ENCODE data around the gene TSPAN14. TPM values are rescaled to one million over a fixed set of nuclear protein-coding genes. Genes with fewer than 3 reads are reported as not detected.
A peak's percentile ranks its signal among the peaks of the same experiment; 100 is the strongest.

The TSPAN14 gene
- total RNA-seq, 2 experiments from 2014 or later, result 167 to 168 TPM

DNA sequence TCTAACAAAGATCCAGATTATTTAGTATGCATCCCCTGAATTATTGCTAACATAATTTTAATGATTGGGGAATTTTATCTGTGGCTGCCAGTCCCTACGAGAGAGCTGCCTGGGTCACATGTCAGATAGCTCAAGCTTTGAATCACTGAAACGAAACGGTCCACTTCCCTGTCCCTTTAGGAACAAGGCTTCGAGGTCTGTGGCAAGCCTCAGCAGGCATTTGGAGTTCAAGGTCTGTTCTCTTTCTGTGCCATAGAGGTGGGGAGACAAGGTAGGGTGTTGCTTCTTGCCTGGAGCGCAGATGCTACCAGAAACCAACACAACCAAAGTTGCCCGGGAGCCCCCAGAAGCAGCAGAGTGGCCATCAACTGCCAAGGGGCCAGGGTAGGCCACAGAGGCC, 69.7 kb downstream of the TSPAN14 start:
- Histone ChIP-seq H3K4me1 (ENCODE audit: insufficient read depth, low read length) (peaks cover 53% of the 10 kb centered on the region), H3K27me3 (ENCODE audit: control insufficient read depth in 1 of 2, insufficient read depth in 2 of 2, low read length in 2 of 2) (no peaks in the 10 kb centered on the region), H3K9me3 (ENCODE audit: control insufficient read depth in 1 of 2, insufficient read depth in 1 of 2, low read length in 2 of 2) (no peaks in the 10 kb centered on the region), H3K27ac (ENCODE audit: low read depth in 1 of 2, low read length in 2 of 2) (no peak overlapping the region), H3K36me3 (ENCODE audit: insufficient read depth, low read length) (peaks cover 30% of the 10 kb centered on the region), H3K4me3 (ENCODE audit: low read length) (no peak overlapping the region)
- TF ChIP-seq, protein P1, sequence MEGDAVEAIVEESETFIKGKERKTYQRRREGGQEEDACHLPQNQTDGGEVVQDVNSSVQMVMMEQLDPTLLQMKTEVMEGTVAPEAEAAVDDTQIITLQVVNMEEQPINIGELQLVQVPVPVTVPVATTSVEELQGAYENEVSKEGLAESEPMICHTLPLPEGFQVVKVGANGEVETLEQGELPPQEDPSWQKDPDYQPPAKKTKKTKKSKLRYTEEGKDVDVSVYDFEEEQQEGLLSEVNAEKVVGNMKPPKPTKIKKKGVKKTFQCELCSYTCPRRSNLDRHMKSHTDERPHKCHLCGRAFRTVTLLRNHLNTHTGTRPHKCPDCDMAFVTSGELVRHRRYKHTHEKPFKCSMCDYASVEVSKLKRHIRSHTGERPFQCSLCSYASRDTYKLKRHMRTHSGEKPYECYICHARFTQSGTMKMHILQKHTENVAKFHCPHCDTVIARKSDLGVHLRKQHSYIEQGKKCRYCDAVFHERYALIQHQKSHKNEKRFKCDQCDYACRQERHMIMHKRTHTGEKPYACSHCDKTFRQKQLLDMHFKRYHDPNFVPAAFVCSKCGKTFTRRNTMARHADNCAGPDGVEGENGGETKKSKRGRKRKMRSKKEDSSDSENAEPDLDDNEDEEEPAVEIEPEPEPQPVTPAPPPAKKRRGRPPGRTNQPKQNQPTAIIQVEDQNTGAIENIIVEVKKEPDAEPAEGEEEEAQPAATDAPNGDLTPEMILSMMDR (IDR thresholded peaks at IDR 0.05), result no peak
- DNase-seq, result peak in 2 of 14 experiments; percentile 39 to 42
- POLR2A ChIA-PET, result interaction anchor here (0.7 to 1.6 kb wide), 3 partner anchors 22 to 140 kb away, joined by 3 to 4 read pairs (median 3); no protein-coding TSS in a partner anchor
- Mint-ChIP-seq H3K4me3 (no peak overlapping the region), H3K27ac (peak overlapping the region; percentile 81), H3K4me1 (ENCODE audit: low read depth) (peaks cover 64% of the 10 kb centered on the region), H3K9me3 (no peaks in the 10 kb centered on the region), H3K36me3 (ENCODE audit: low read depth) (peaks cover 22% of the 10 kb centered on the region), H3K27me3 (no peaks in the 10 kb centered on the region)
- CTCF ChIA-PET, result interaction anchor here (1.3 kb wide), 1 partner anchor 18 kb away, joined by 3 read pairs; no protein-coding TSS in a partner anchor
- intact Hi-C loops (cut with DNase I, micrococcal nuclease), result no loop called here
- no peak for ATAC-seq (ENCODE audit: poor library complexity)

DNA sequence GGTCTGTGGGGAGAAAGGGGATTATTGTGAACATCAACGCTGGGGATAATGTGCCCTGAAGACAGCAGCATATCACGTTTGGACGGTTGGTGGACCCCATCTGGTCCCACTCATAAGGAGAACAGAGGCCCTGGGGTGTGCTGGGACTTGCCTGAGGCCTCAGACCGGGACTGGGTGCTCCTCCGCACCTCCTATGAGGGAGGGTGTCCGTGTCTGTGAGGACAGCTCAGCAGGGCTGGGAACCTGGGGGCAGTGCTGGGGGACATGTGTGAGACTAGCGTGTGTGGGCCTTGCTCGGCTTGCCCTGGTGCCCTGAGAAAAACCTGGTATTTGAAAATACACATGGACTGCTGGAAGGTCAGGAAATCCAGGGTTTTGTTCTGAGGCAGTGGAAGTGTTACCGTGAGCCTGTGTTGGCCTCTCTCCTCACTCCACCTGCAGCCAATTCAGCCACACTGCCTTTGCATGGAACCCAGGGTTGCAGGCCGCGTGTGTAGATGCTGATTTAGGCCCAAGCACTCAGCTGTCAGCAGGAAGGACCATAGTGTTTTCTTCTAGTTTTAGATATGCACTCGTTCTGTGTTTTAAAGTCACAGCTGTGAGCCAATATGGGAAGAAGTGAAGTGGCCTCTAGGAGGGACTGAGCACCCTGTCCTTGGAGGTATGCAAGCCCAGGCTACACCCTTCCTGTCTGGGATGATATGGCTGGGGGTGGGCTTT, 70.2 kb downstream of the TSPAN14 start:
- POLR2A ChIA-PET, result interaction anchor here (0.6 to 2.2 kb wide), 7 partner anchors 10 to 116 kb away, joined by 3 to 6 read pairs (median 3); partner anchors contain the start of gene PRXL2A
- CTCF ChIA-PET, result interaction anchor here (1.3 to 2.0 kb wide), 1 partner anchor 19 kb away, joined by 3 to 10 read pairs; no protein-coding TSS in a partner anchor
- Mint-ChIP-seq H3K36me3 (ENCODE audit: low read depth) (peaks cover 16% of the 10 kb centered on the region), H3K4me1 (ENCODE audit: low read depth) (peaks cover 67% of the 10 kb centered on the region), H3K27me3 (no peaks in the 10 kb centered on the region), H3K9me3 (no peaks in the 10 kb centered on the region), H3K27ac (peak overlapping the region; percentile 81), H3K4me3 (no peak overlapping the region)
- no peak for ATAC-seq (ENCODE audit: poor library complexity)
- TF ChIP-seq, protein P1 (IDR thresholded peaks at IDR 0.05), result no peak
- H3K27ac ChIP-seq (ENCODE audit: low read depth in 1 of 2, low read length in 2 of 2), result no peak overlapping the region
- no peak for DNase-seq
- H3K9me3 ChIP-seq (ENCODE audit: control insufficient read depth in 1 of 2, insufficient read depth in 1 of 2, low read length in 2 of 2), result no peaks in the 10 kb centered on the region
- no peaks in the 10 kb centered on the region for H3K27me3 ChIP-seq (ENCODE audit: control insufficient read depth in 1 of 2, insufficient read depth in 2 of 2, low read length in 2 of 2)
- peaks cover 30% of the 10 kb centered on the region for H3K36me3 ChIP-seq (ENCODE audit: insufficient read depth, low read length)
- H3K4me3 ChIP-seq (ENCODE audit: low read length), result no peak overlapping the region
- peaks cover 57% of the 10 kb centered on the region for H3K4me1 ChIP-seq (ENCODE audit: insufficient read depth, low read length)
- intact Hi-C loops (cut with DNase I, micrococcal nuclease), result no loop called here

DNA sequence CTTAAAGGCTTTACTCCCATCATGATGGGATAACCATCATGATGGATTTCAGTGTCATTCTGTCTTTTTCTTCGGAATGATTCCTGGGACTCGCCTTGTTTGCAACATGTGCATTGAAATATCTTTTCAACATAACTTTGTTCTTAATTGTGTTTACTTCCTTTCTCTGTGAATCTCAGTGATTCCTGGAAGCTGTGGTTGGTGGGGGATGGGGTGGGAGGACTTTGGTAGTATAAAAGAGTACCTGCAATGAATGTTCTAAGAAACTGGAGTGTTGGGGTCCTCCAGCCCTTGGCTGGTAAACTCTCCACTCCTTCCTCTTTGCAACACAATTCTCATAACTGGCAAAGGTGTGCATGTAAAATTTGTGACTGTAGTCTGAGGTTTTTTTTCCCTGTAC, 72.1 kb downstream of the TSPAN14 start:
- Histone ChIP-seq H3K27ac (ENCODE audit: low read depth in 1 of 2, low read length in 2 of 2) (peak overlapping the region; percentile 41 to 44), H3K4me1 (ENCODE audit: insufficient read depth, low read length) (peaks cover 75% of the 10 kb centered on the region)
- POLR2A ChIA-PET, result interaction anchor here (0.7 to 2.2 kb wide), 6 partner anchors 11 to 60 kb away, joined by 3 to 6 read pairs (median 4); no protein-coding TSS in a partner anchor

More for the DNA sequence above, 72.1 kb downstream of the TSPAN14 start:
- Mint-ChIP-seq H3K27ac (peak overlapping the region; percentile 81), H3K27me3 (no peaks in the 10 kb centered on the region), H3K36me3 (ENCODE audit: low read depth) (no peaks in the 10 kb centered on the region), H3K9me3 (no peaks in the 10 kb centered on the region), H3K4me3 (peak overlapping the region; percentile 35), H3K4me1 (ENCODE audit: low read depth) (peaks cover 83% of the 10 kb centered on the region)
- intact Hi-C loops (cut with DNase I, micrococcal nuclease), result no loop called here
- Histone ChIP-seq H3K36me3 (ENCODE audit: insufficient read depth, low read length) (peaks cover 13% of the 10 kb centered on the region), H3K4me3 (ENCODE audit: low read length) (no peak overlapping the region), H3K9me3 (ENCODE audit: control insufficient read depth in 1 of 2, insufficient read depth in 1 of 2, low read length in 2 of 2) (no peaks in the 10 kb centered on the region), H3K27me3 (ENCODE audit: control insufficient read depth in 1 of 2, insufficient read depth in 2 of 2, low read length in 2 of 2) (no peaks in the 10 kb centered on the region)
- CTCF ChIA-PET, result interaction anchor here (1.3 to 2.0 kb wide), 2 partner anchors 10 to 21 kb away, joined by 3 to 10 read pairs; no protein-coding TSS in a partner anchor
- TF ChIP-seq, protein P1 (IDR thresholded peaks at IDR 0.05), result no peak
- DNase-seq (peak in 4 of 14 experiments; percentile 44 to 56 (median 52)), ATAC-seq (ENCODE audit: poor library complexity) (no peak)
